Nephron (organoid): ENCODE measurements around the gene NPFFR2.
"Not testable (repeated sequence)": the region's sequence is repeated elsewhere in the genome, so short reads cannot be mapped to it uniquely, and the experiment has no call there.

Experiments
- H3K27ac Mint-ChIP-seq, 3 experiments: 2 replicates each; pipeline ENCODE4 v1.8.0; 2020; ENCODE audit warnings: mixed read lengths in 3 of 3, mild to moderate bottlenecking in 2 of 3, moderate library complexity in 1 of 3
- H3K27me3 Mint-ChIP-seq: 2 replicates; pipeline ENCODE4 v1.8.0; 2021; ENCODE audit warnings: low read depth, mild to moderate bottlenecking, moderate library complexity, mixed read lengths
- H3K36me3 Mint-ChIP-seq: 2 replicates; pipeline ENCODE4 v1.8.0; 2020; ENCODE audit warnings: low read depth, mixed read lengths
- H3K4me1 Mint-ChIP-seq: 2 replicates; pipeline ENCODE4 v1.8.0; 2020; ENCODE audit warnings: mixed read lengths
- H3K4me3 Mint-ChIP-seq, 3 experiments: 2 replicates each; pipeline ENCODE4 v1.8.0; 2020; ENCODE audit warnings: mild to moderate bottlenecking in 3 of 3, mixed read lengths in 3 of 3, moderate library complexity in 2 of 3
- H3K9me3 Mint-ChIP-seq: 2 replicates; pipeline ENCODE4 v1.8.0; 2020; ENCODE audit warnings: mixed read lengths
- CTCF ChIP-seq, 3 experiments: fragments of 200-600 bp; sonication (generic); IDR thresholded peaks; one replicate each; pipeline ENCODE4 v1.5.0; 2021; ENCODE audit warnings: antibody characterized with exemption in 3 of 3; ENCODE audit not compliant: unreplicated experiment in 3 of 3

Gene NPFFR2

GRCh38 chr4:72111863-72112262 is 80.1 kb downstream of the NPFFR2 start:
- no peak for TF ChIP-seq CTCF (IDR thresholded peaks at IDR 0.05; ENCODE audit: unreplicated experiment in 3 of 3)
- Mint-ChIP-seq H3K27ac (no peak overlapping the region), H3K27me3 (no peaks in the 10 kb centered on the region), H3K36me3 (no peaks in the 10 kb centered on the region), H3K9me3 (no peaks in the 10 kb centered on the region), H3K4me3 (no peak overlapping the region), H3K4me1 (no peaks in the 10 kb centered on the region)

DNA sequence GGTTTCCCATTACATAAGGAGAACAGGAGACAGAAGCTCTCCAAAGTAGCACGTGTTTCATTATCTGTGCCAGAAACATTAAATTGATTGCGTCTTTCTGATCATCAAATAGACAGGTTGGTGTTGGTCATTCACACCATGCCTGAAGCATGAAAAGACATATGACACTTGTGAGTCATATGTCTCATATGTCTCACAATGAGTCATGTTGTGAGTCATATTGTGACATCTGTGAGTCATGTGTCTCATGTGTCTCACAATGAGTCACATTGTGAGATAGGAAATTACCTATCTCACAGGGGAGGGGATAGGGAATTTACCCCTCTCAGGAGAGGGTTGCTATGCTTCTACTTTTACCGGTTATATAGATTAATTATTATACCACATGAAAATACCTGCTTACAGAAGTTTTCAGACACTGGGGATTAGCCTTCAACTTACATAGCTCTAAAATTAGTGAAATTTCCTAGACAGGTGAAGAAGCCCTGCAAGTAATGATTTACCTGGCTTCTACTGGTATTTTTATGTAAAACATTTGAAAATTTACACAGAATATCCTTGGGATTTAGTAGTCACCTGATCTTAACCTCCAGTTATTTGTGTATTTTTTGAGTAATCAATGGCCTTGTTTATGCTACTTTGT is 80.8 kb downstream of the NPFFR2 start:
- Mint-ChIP-seq H3K9me3 (no peaks in the 10 kb centered on the region), H3K4me3 (no peak overlapping the region), H3K36me3 (no peaks in the 10 kb centered on the region), H3K27me3 (no peaks in the 10 kb centered on the region), H3K27ac (no peak overlapping the region), H3K4me1 (no peaks in the 10 kb centered on the region)
- TF ChIP-seq CTCF (IDR thresholded peaks at IDR 0.05; ENCODE audit: unreplicated experiment in 3 of 3) = no peak

GRCh38 chr4:72118017-72118416 is 86.2 kb downstream of the NPFFR2 start:
- H3K9me3 Mint-ChIP-seq = no peaks in the 10 kb centered on the region
- no peaks in the 10 kb centered on the region for H3K4me1 Mint-ChIP-seq
- H3K36me3 Mint-ChIP-seq = no peaks in the 10 kb centered on the region
- no peak overlapping the region for H3K4me3 Mint-ChIP-seq
- H3K27me3 Mint-ChIP-seq = no peaks in the 10 kb centered on the region
- no peak overlapping the region for H3K27ac Mint-ChIP-seq
- TF ChIP-seq CTCF (IDR thresholded peaks at IDR 0.05; ENCODE audit: unreplicated experiment in 3 of 3) = no peak

DNA sequence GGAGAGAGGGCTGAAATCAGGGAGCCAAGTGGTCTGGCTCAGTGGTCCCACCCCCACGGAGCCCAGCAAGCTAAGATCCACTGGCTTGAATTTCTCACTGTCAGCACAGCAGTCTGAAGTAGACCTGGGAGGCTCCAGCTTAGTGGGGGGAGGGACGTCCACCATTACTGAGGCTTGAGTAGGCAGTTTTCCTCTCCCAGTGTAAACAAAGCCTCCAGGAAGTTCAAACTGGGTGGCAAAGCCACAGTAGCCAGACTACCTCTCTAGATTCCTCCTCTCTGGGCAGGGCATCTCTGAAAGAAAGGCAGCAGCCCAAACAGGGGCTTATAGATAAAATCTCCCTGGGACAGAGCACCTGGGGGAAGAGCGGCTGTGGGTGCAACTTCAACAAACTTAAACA is 88.1 kb downstream of the NPFFR2 start:
- no peaks in the 10 kb centered on the region for H3K4me1 Mint-ChIP-seq
- no peak overlapping the region for H3K27ac Mint-ChIP-seq
- no peak for TF ChIP-seq CTCF (IDR thresholded peaks at IDR 0.05; ENCODE audit: unreplicated experiment in 3 of 3)
- no peaks in the 10 kb centered on the region for H3K9me3 Mint-ChIP-seq
- no peak overlapping the region for H3K4me3 Mint-ChIP-seq
- no peaks in the 10 kb centered on the region for H3K36me3 Mint-ChIP-seq
- no peaks in the 10 kb centered on the region for H3K27me3 Mint-ChIP-seq

DNA sequence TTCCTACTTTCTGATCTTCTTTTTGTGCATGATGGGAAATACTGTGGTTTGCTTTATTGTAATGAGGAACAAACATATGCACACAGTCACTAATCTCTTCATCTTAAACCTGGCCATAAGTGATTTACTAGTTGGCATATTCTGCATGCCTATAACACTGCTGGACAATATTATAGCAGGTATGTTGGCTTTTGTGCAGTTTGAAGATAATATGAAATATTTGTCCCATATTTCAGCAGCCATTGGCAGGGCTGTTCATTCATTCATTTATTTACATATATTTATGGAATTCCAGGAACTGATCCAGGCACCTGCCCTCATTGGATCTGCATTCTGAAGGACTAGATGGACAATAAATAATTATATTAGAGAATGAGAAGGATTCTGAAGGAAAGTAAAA is 96.9 kb downstream of the NPFFR2 start:
- Mint-ChIP-seq H3K27me3 (no peaks in the 10 kb centered on the region), H3K36me3 (no peaks in the 10 kb centered on the region), H3K4me1 (no peaks in the 10 kb centered on the region), H3K9me3 (no peaks in the 10 kb centered on the region), H3K4me3 (no peak overlapping the region), H3K27ac (no peak overlapping the region)
- TF ChIP-seq CTCF (IDR thresholded peaks at IDR 0.05; ENCODE audit: unreplicated experiment in 3 of 3) = no peak

DNA sequence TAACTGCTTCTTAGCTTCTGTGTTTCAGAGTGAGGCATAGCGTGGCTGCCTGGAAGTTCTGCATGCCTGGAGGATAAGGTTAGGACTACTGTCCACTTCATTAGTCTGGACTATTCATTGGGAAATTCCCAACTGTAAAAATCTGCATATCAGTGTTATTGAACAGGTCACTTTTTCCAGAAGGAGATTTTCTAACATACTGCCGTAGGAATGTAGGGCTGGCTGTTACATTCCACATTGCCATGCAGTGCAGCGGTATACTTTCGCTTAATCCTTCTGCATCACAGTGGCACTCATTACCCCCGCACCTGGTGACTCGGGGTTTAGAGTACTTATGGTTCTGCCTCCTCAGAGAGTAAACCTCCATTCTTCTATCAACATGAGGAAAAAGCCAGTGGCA is 104.6 kb downstream of the NPFFR2 start:
- Mint-ChIP-seq H3K27ac (no peak overlapping the region), H3K4me1 (no peaks in the 10 kb centered on the region), H3K9me3 (peaks cover 3% of the 10 kb centered on the region), H3K36me3 (no peaks in the 10 kb centered on the region), H3K27me3 (no peaks in the 10 kb centered on the region), H3K4me3 (no peak overlapping the region)
- no peak for TF ChIP-seq CTCF (IDR thresholded peaks at IDR 0.05; ENCODE audit: unreplicated experiment in 3 of 3)

DNA sequence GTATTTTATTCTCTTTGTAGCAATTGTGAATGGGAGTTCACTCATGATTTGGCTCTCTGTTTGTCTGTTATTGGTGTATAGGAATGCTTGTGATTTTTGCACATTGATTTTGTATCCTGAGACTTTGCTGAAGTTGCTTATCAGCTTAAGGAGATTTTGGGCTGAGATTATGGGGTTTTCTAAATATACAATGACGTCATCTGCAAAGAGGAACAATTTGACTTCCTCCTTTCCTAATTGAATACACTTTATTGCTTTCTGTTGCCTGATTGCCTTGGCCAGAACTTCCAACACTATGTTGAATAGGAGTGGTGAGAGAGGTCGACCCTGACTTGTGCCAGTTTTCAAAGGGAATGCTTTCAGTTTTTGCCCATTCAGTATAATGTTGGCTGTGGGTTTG is 108.2 kb downstream of the NPFFR2 start:
- H3K27ac Mint-ChIP-seq, H3K4me1 Mint-ChIP-seq, H3K9me3 Mint-ChIP-seq, H3K4me3 Mint-ChIP-seq, H3K27me3 Mint-ChIP-seq, H3K36me3 Mint-ChIP-seq: not testable (repeated sequence)
